HEK293 (cell line): ENCODE data around the gene TRIM9.
"Not testable (repeated sequence)": the region's sequence is repeated elsewhere in the genome, so short reads cannot be mapped to it uniquely, and the experiment has no call there.

ENCODE experiments used
- CTCF ChIA-PET: fragments of 350-600 bp; formaldehyde crosslinking; extraction: SDS; loops from one replicate; lab custom pipeline; 2021; ENCODE audit warnings: antibody characterized with exemption; lab: Yijun Ruan, JAX
- POLR2A ChIA-PET: fragments of 300-600 bp; formaldehyde crosslinking; extraction: SDS; loops from one replicate; lab custom pipeline; 2020; ENCODE audit warnings: antibody characterized with exemption, inconsistent platforms; lab: Yijun Ruan, JAX
- H3K27ac ChIP-seq: fragments of 200-500 bp; sonication (Bioruptor generic); 2 replicates; pipeline ENCODE4 v1.5.1; 2014; ENCODE audit warnings: low read depth, low read length, control low read depth, inconsistent platforms; ENCODE audit errors: extremely low read depth
- H3K36me3 ChIP-seq, 2 experiments: fragments of 200-500 bp in 1 of 2; sonication (Bioruptor generic) in 1 of 2; 1 replicate in 1 of 2; 2 replicates in 1 of 2; pipeline ENCODE4 v1.5.1; 2014 to 2017; ENCODE audit warnings: inconsistent platforms in 2 of 2, low read length in 2 of 2; ENCODE audit not compliant: control insufficient read depth in 2 of 2, insufficient read depth in 1 of 2
- H3K4me1 ChIP-seq: fragments of 200-500 bp; sonication (Bioruptor generic); 2 replicates; pipeline ENCODE4 v1.5.1; 2014; ENCODE audit warnings: mild to moderate bottlenecking, low read length, inconsistent platforms; ENCODE audit not compliant: control insufficient read depth, insufficient read depth
- H3K4me3 ChIP-seq: 2 replicates; pipeline ENCODE4 v1.5.1; 2011; ENCODE audit warnings: low read depth, mild to moderate bottlenecking, control low read depth, low read length, moderate library complexity
- H3K9me3 ChIP-seq: fragments of 200-500 bp; sonication (Bioruptor generic); 2 replicates; pipeline ENCODE4 v1.5.1; 2014; ENCODE audit warnings: low read depth, low read length, inconsistent platforms; ENCODE audit not compliant: control insufficient read depth, insufficient read depth
- EGR2 ChIP-seq: fragments of 450-650 bp; formaldehyde crosslinking; IDR thresholded peaks from 2 replicates; pipeline ENCODE4 v1.5.1; 2016; ENCODE audit warnings: low read depth, missing biosample characterization, missing genetic modification characterization
- GLIS2 ChIP-seq: fragments of 450-650 bp; formaldehyde crosslinking; IDR thresholded peaks from 2 replicates; pipeline ENCODE4 v1.5.1; 2016; ENCODE audit warnings: missing biosample characterization, missing genetic modification characterization
- KLF7 ChIP-seq: fragments of 450-650 bp; formaldehyde crosslinking; IDR thresholded peaks from 2 replicates; pipeline ENCODE4 v1.5.1; 2016; ENCODE audit warnings: missing biosample characterization, missing genetic modification characterization, borderline replicate concordance
- SETDB1 ChIP-seq: IDR thresholded peaks from one replicate; pipeline ENCODE4 v1.6.1; 2017; ENCODE audit warnings: mild to moderate bottlenecking, low read length, moderate library complexity, mixed read lengths; ENCODE audit not compliant: insufficient read length
- SP2 ChIP-seq: fragments of 450-650 bp; formaldehyde crosslinking; IDR thresholded peaks from 2 replicates; pipeline ENCODE4 v1.5.1; 2016; ENCODE audit warnings: missing biosample characterization, missing genetic modification characterization
- ZBTB48 ChIP-seq: fragments of 450-650 bp; formaldehyde crosslinking; IDR thresholded peaks from 2 replicates; pipeline ENCODE4 v1.5.1; 2016; ENCODE audit warnings: missing biosample characterization, missing genetic modification characterization
- ZBTB7A ChIP-seq: fragments of 450-650 bp; formaldehyde crosslinking; IDR thresholded peaks from 2 replicates; pipeline ENCODE4 v1.5.1; 2016; ENCODE audit warnings: low read depth, missing biosample characterization, missing genetic modification characterization
- ZEB2 ChIP-seq: fragments of 450-650 bp; formaldehyde crosslinking; IDR thresholded peaks from 2 replicates; pipeline ENCODE4 v1.5.1; 2016; ENCODE audit warnings: missing biosample characterization, missing genetic modification characterization
- ZFHX2 ChIP-seq: fragments of 450-650 bp; formaldehyde crosslinking; conservative IDR thresholded peaks from 2 replicates; pipeline ENCODE4 v1.5.1; 2016; ENCODE audit warnings: missing biosample characterization, missing genetic modification characterization
- ZIC2 ChIP-seq: fragments of 450-650 bp; formaldehyde crosslinking; IDR thresholded peaks from 2 replicates; pipeline ENCODE4 v1.5.1; 2016; ENCODE audit warnings: missing biosample characterization, missing genetic modification characterization
- ZNF16 ChIP-seq: fragments of 450-650 bp; formaldehyde crosslinking; IDR thresholded peaks from 2 replicates; pipeline ENCODE4 v1.5.1; 2016; ENCODE audit warnings: low read depth, missing biosample characterization, missing genetic modification characterization
- ZNF211 ChIP-seq: fragments of 450-650 bp; formaldehyde crosslinking; IDR thresholded peaks from 2 replicates; pipeline ENCODE4 v1.5.1; 2016; ENCODE audit warnings: low read depth, missing biosample characterization, missing genetic modification characterization
- ZNF214 ChIP-seq: fragments of 450-650 bp; formaldehyde crosslinking; IDR thresholded peaks from 2 replicates; pipeline ENCODE4 v1.5.1; 2017; ENCODE audit warnings: missing biosample characterization, mild to moderate bottlenecking, missing genetic modification characterization, borderline replicate concordance
- ZNF221 ChIP-seq: fragments of 450-650 bp; formaldehyde crosslinking; IDR thresholded peaks from 2 replicates; pipeline ENCODE4 v1.5.1; 2017; ENCODE audit warnings: missing biosample characterization, missing genetic modification characterization, borderline replicate concordance
- ZNF26 ChIP-seq: fragments of 450-650 bp; formaldehyde crosslinking; IDR thresholded peaks from 2 replicates; pipeline ENCODE4 v1.5.1; 2016; ENCODE audit warnings: missing biosample characterization, missing genetic modification characterization
- ZNF514 ChIP-seq: fragments of 450-650 bp; formaldehyde crosslinking; IDR thresholded peaks from 2 replicates; pipeline ENCODE4 v1.5.1; 2016; ENCODE audit warnings: missing biosample characterization, missing genetic modification characterization
- ZNF530 ChIP-seq: fragments of 450-650 bp; formaldehyde crosslinking; IDR thresholded peaks from 2 replicates; pipeline ENCODE4 v1.5.1; 2016; ENCODE audit warnings: low read depth, missing biosample characterization, missing genetic modification characterization
- ZNF549 ChIP-seq: fragments of 450-650 bp; IDR thresholded peaks from 2 replicates; pipeline ENCODE4 v1.5.1; 2018; ENCODE audit warnings: missing biosample characterization, missing genetic modification characterization, mild to moderate bottlenecking, inconsistent platforms, moderate library complexity
- ZNF560 ChIP-seq: fragments of 450-650 bp; formaldehyde crosslinking; IDR thresholded peaks from 2 replicates; pipeline ENCODE4 v1.5.1; 2017; ENCODE audit warnings: missing biosample characterization, missing genetic modification characterization, borderline replicate concordance
- ZNF626 ChIP-seq: fragments of 450-650 bp; sonication (Bioruptor Pico); formaldehyde crosslinking; IDR thresholded peaks from 2 replicates; pipeline ENCODE4 v1.5.1; 2018; ENCODE audit warnings: missing biosample characterization, missing genetic modification characterization, inconsistent platforms
- ZNF660 ChIP-seq: fragments of 450-650 bp; IDR thresholded peaks from 2 replicates; pipeline ENCODE4 v1.5.1; 2018; ENCODE audit warnings: missing biosample characterization, mild to moderate bottlenecking, missing genetic modification characterization
- ZNF76 ChIP-seq: fragments of 450-650 bp; formaldehyde crosslinking; IDR thresholded peaks from 2 replicates; pipeline ENCODE4; 2016; ENCODE audit warnings: low read depth, missing biosample characterization, missing genetic modification characterization, borderline replicate concordance
- ZSCAN5A ChIP-seq: fragments of 450-650 bp; formaldehyde crosslinking; IDR thresholded peaks from 2 replicates; pipeline ENCODE4 v1.5.1; 2016; ENCODE audit warnings: missing biosample characterization, missing genetic modification characterization
- TF ChIP-seq, protein P1 (sequence below): fragments of 450-650 bp; formaldehyde crosslinking; IDR thresholded peaks from 2 replicates; pipeline ENCODE4 v1.5.1; 2016; ENCODE audit warnings: missing biosample characterization, missing genetic modification characterization
- TF ChIP-seq, protein P2 (sequence below): fragments of 450-650 bp; formaldehyde crosslinking; optimal IDR thresholded peaks from 2 replicates; pipeline ENCODE3; 2016; ENCODE audit warnings: missing biosample characterization, mild to moderate bottlenecking, missing genetic modification characterization

The TRIM9 gene

GRCh38 chr14:50943261-50943942, 151.5 kb downstream of the TRIM9 start (continued):
- TF ChIP-seq, protein P1, sequence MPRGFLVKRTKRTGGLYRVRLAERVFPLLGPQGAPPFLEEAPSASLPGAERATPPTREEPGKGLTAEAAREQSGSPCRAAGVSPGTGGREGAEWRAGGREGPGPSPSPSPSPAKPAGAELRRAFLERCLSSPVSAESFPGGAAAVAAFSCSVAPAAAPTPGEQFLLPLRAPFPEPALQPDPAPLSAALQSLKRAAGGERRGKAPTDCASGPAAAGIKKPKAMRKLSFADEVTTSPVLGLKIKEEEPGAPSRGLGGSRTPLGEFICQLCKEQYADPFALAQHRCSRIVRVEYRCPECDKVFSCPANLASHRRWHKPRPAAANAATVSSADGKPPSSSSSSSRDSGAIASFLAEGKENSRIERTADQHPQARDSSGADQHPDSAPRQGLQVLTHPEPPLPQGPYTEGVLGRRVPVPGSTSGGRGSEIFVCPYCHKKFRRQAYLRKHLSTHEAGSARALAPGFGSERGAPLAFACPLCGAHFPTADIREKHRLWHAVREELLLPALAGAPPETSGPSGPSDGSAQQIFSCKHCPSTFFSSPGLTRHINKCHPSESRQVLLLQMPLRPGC (tag by site-specific recombination), result no peak
- TF ChIP-seq ZNF560 (tag by site-specific recombination) (no peak), ZBTB7A (no peak), ZNF76 (no peak), ZNF660 (tag by site-specific recombination) (no peak), ZNF16 (tag by site-specific recombination) (no peak), SP2 (tag by site-specific recombination) (peak; percentile 58), ZNF214 (no peak), SETDB1 (no peak), ZNF211 (tag by site-specific recombination) (no peak), ZNF221 (no peak), ZNF26 (tag by site-specific recombination) (no peak), ZFHX2 (tag by site-specific recombination) (peak; percentile 86), ZNF530 (tag by site-specific recombination) (no peak), ZNF549 (no peak), ZEB2 (0 out of 2 replicates have a peak, but pooled peaks have one; percentile 4), ZNF626 (tag by site-specific recombination) (no peak), ZNF514 (tag by site-specific recombination) (no peak), ZSCAN5A (tag by site-specific recombination) (no peak), GLIS2 (tag by site-specific recombination) (peak; percentile 54), ZIC2 (tag by site-specific recombination) (no peak), EGR2 (tag by site-specific recombination) (peak; percentile 65), ZBTB48 (tag by site-specific recombination) (peak; percentile 72), KLF7 (tag by site-specific recombination) (0 out of 2 replicates have a peak, but pooled peaks have one; percentile 14)
- TF ChIP-seq, protein P2, sequence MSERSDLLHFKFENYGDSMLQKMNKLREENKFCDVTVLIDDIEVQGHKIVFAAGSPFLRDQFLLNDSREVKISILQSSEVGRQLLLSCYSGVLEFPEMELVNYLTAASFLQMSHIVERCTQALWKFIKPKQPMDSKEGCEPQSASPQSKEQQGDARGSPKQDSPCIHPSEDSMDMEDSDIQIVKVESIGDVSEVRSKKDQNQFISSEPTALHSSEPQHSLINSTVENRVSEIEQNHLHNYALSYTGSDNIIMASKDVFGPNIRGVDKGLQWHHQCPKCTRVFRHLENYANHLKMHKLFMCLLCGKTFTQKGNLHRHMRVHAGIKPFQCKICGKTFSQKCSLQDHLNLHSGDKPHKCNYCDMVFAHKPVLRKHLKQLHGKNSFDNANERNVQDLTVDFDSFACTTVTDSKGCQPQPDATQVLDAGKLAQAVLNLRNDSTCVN (tag by site-specific recombination), result no peak

- POLR2A ChIA-PET, H3K4me3 ChIP-seq, H3K4me1 ChIP-seq, H3K27ac ChIP-seq, H3K9me3 ChIP-seq: not testable (repeated sequence)
- CTCF ChIA-PET, result interaction anchor here (0.8 to 1.2 kb wide), 2 partner anchors 81 to 277 kb away, joined by 3 read pairs; no protein-coding TSS in a partner anchor
- H3K36me3 ChIP-seq, result peaks cover 11 to 29% of the 10 kb centered on the region in 2 experiments
These were observed 153.3 kb downstream of the TRIM9 start for GRCh38 chr14:50941638-50942037.
